ENCODE results near the gene RNF207. TPM values are rescaled to one million over a fixed set of nuclear protein-coding genes. Genes with fewer than 3 reads are reported as not detected.
A peak's percentile ranks its signal among the peaks of the same experiment; 100 is the strongest.

RNF207 gene
- total RNA-seq, 1 experiment from 2014 or later, result not detected

- no peaks in the 10 kb centered on the region for H3K79me2 ChIP-seq (ENCODE audit: low read length)
- H3K9ac ChIP-seq (ENCODE audit: low read length), result no peak overlapping the region
- no peaks in the 10 kb centered on the region for H3K9me2 ChIP-seq (replicated peaks; ENCODE audit: insufficient read depth, low read length)
- H2AFZ ChIP-seq (ENCODE audit: low read length), result no peak overlapping the region
- DNase-seq, result no peak
- H3K4me1 ChIP-seq (ENCODE audit: low read length), result peaks cover 8% of the 10 kb centered on the region
- no peak overlapping the region for H3K27ac ChIP-seq (ENCODE audit: low read length)
- peaks cover 5% of the 10 kb centered on the region; the same call in 1 of the 2 replicates for H4K20me1 ChIP-seq (ENCODE audit: insufficient read depth, low read depth, low read length)
- H3K36me3 ChIP-seq (ENCODE audit: insufficient read depth, low read length), result peaks cover 26% of the 10 kb centered on the region; the same call in 1 of the 2 replicates
- H3K4me2 ChIP-seq (ENCODE audit: low read depth, low read length, poor library complexity, severe bottlenecking), result no peak overlapping the region
- no peaks in the 10 kb centered on the region for H3K9me3 ChIP-seq (ENCODE audit: low read length)
- H3K4me3 ChIP-seq (ENCODE audit: low read length), result no peak overlapping the region
- no peaks in the 10 kb centered on the region for H3K27me3 ChIP-seq (ENCODE audit: low read length)
Observed at GRCh38 chr1:6222636-6223035, 16.7 kb downstream of the RNF207 start.

GRCh38 chr1:6223617-6224016 is 17.7 kb downstream of the RNF207 start:
- H4K20me1 ChIP-seq (ENCODE audit: insufficient read depth, low read depth, low read length), result peaks cover 5% of the 10 kb centered on the region; the same call in 1 of the 2 replicates
- H2AFZ ChIP-seq (ENCODE audit: low read length), result no peak overlapping the region
- DNase-seq, result no peak
- H3K4me1 ChIP-seq (ENCODE audit: low read length), result peaks cover 7% of the 10 kb centered on the region
- H3K79me2 ChIP-seq (ENCODE audit: low read length), result no peaks in the 10 kb centered on the region
- no peak overlapping the region for H3K4me2 ChIP-seq (ENCODE audit: low read depth, low read length, poor library complexity, severe bottlenecking)
- peaks cover 26% of the 10 kb centered on the region; the same call in 1 of the 2 replicates for H3K36me3 ChIP-seq (ENCODE audit: insufficient read depth, low read length)
- H3K9ac ChIP-seq (ENCODE audit: low read length), result no peak overlapping the region
- no peaks in the 10 kb centered on the region for H3K9me2 ChIP-seq (replicated peaks; ENCODE audit: insufficient read depth, low read length)
- no peak overlapping the region for H3K4me3 ChIP-seq (ENCODE audit: low read length)
- no peaks in the 10 kb centered on the region for H3K9me3 ChIP-seq (ENCODE audit: low read length)
- H3K27ac ChIP-seq (ENCODE audit: low read length), result no peak overlapping the region
- H3K27me3 ChIP-seq (ENCODE audit: low read length), result no peaks in the 10 kb centered on the region

DNA sequence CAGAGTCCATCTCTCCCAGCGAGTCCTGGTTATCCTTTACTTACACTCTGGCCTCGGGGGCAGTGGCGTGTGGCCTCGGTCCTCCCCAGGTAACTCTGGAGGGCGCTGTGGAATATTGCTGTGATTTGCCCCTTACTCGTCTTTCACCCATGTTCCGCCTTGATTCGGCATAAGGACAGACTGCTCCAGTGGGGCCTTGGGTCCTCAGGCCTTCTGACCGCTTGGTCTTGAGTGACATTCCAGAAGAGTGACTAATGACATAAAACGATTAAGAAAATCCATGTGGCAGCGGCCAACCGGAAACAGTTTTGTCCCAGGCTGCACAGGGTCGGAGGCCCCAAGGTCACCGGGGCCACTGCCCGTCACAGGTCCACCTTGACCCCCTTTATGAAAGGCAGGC is 18.8 kb downstream of the RNF207 start:
- Histone ChIP-seq H3K9me3 (ENCODE audit: low read length) (no peaks in the 10 kb centered on the region), H3K27ac (ENCODE audit: low read length) (no peak overlapping the region), H2AFZ (ENCODE audit: low read length) (no peak overlapping the region), H3K4me3 (ENCODE audit: low read length) (no peak overlapping the region), H3K79me2 (ENCODE audit: low read length) (no peaks in the 10 kb centered on the region), H3K9ac (ENCODE audit: low read length) (no peak overlapping the region), H3K27me3 (ENCODE audit: low read length) (no peaks in the 10 kb centered on the region), H4K20me1 (ENCODE audit: insufficient read depth, low read depth, low read length) (peaks cover 5% of the 10 kb centered on the region; the same call in 1 of the 2 replicates), H3K36me3 (ENCODE audit: insufficient read depth, low read length) (peaks cover 26% of the 10 kb centered on the region; the same call in 1 of the 2 replicates), H3K9me2 (replicated peaks; ENCODE audit: insufficient read depth, low read length) (no peaks in the 10 kb centered on the region), H3K4me2 (ENCODE audit: low read depth, low read length, poor library complexity, severe bottlenecking) (no peak overlapping the region), H3K4me1 (ENCODE audit: low read length) (no peaks in the 10 kb centered on the region)
- DNase-seq, result no peak

DNA sequence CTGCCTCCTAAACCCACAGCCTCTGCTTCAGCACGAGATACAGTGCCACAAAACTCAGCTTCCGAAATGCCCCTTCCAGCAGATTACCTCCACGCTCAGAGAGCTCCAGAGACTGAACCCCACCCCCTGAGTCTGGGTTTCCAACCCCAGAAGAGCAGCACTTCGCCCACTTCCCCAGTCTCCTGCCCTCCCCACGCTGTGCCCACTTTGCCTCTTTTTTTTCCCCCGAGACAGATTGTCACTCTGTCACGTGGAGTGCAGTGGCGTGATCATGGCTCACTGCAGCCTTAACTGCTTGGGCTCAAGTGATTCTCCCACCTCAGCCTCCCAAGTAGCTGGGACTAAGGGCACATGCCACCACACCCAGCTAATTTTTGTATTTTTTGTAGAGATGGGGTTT is 19.7 kb downstream of the RNF207 start:
- DNase-seq, result no peak
- no peak overlapping the region for H3K9ac ChIP-seq (ENCODE audit: low read length)
- no peaks in the 10 kb centered on the region for H3K9me2 ChIP-seq (replicated peaks; ENCODE audit: insufficient read depth, low read length)
- no peak overlapping the region for H3K4me3 ChIP-seq (ENCODE audit: low read length)
- H3K36me3 ChIP-seq (ENCODE audit: insufficient read depth, low read length), result peaks cover 26% of the 10 kb centered on the region; the same call in 1 of the 2 replicates
- H3K4me2 ChIP-seq (ENCODE audit: low read depth, low read length, poor library complexity, severe bottlenecking), result no peak overlapping the region
- no peak overlapping the region for H3K27ac ChIP-seq (ENCODE audit: low read length)
- peaks cover 5% of the 10 kb centered on the region; the same call in 1 of the 2 replicates for H4K20me1 ChIP-seq (ENCODE audit: insufficient read depth, low read depth, low read length)
- H3K27me3 ChIP-seq (ENCODE audit: low read length), result no peaks in the 10 kb centered on the region
- H2AFZ ChIP-seq (ENCODE audit: low read length), result no peak overlapping the region
- no peaks in the 10 kb centered on the region for H3K9me3 ChIP-seq (ENCODE audit: low read length)
- no peaks in the 10 kb centered on the region for H3K79me2 ChIP-seq (ENCODE audit: low read length)
- no peaks in the 10 kb centered on the region for H3K4me1 ChIP-seq (ENCODE audit: low read length)

- H3K4me1 ChIP-seq (ENCODE audit: low read length), result peaks cover 15% of the 10 kb centered on the region
- peaks cover 31% of the 10 kb centered on the region for H3K79me2 ChIP-seq (ENCODE audit: low read length)
- H3K9ac ChIP-seq (ENCODE audit: low read length), result 0 out of 2 replicates have a peak overlapping the region, but pooled peaks have one; percentile 7
- H3K27me3 ChIP-seq (ENCODE audit: low read length), result no peaks in the 10 kb centered on the region
- no peak overlapping the region for H2AFZ ChIP-seq (ENCODE audit: low read length)
- no peaks in the 10 kb centered on the region for H3K9me2 ChIP-seq (replicated peaks; ENCODE audit: insufficient read depth, low read length)
- no peak overlapping the region for H3K4me2 ChIP-seq (ENCODE audit: low read depth, low read length, poor library complexity, severe bottlenecking)
- peaks cover 7% of the 10 kb centered on the region for H4K20me1 ChIP-seq (ENCODE audit: insufficient read depth, low read depth, low read length)
- peaks cover 23% of the 10 kb centered on the region for H3K36me3 ChIP-seq (ENCODE audit: insufficient read depth, low read length)
- no peak overlapping the region for H3K27ac ChIP-seq (ENCODE audit: low read length)
- DNase-seq, result no peak
- no peak overlapping the region for H3K4me3 ChIP-seq (ENCODE audit: low read length)
- H3K9me3 ChIP-seq (ENCODE audit: low read length), result no peaks in the 10 kb centered on the region
Observed at GRCh38 chr1:6233376-6233775, 27.5 kb downstream of the RNF207 start.

DNA sequence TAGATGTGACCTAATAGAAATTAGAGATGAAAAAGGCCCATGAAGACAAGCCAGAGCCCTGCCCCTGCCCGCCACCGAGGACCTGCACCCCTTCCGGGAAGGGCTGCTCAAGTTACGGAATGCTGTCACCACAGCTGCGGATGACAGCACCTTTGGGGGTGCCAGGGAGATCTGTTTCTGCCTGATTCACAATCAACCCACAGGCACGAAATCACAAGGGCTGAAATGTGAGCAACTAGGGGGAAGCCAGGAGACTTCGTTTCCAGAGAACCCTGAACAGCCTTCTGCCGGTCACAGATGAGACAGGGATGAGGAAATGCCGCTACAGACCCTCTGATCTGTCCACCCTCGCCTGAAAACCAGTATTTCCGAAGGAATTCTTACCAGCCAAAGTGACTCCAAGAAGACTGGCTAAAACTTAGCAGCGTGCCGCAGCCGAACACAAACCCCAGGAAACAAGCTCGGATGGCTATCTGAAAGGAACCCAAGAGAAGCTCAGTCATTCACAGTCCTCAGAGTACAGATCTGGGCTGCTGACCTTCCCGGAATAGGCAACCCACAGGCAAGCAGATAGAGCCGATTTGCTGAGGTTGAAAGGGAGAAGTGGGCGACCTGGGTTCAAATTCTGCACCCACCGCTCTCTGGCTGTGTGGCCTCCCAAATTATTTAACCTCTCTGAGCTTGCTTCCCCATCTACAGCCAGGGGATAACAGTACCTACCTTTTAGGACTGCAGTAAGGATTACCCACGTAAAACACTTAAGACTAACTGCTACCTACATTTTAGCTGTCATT is 28.8 kb downstream of the RNF207 start:
- peaks cover 23% of the 10 kb centered on the region for H3K36me3 ChIP-seq (ENCODE audit: insufficient read depth, low read length)
- peak overlapping the region; percentile 88 for H3K4me3 ChIP-seq (ENCODE audit: low read length)
- H3K9me3 ChIP-seq (ENCODE audit: low read length), result no peaks in the 10 kb centered on the region
- H3K79me2 ChIP-seq (ENCODE audit: low read length), result peaks cover 31% of the 10 kb centered on the region
- H3K9ac ChIP-seq (ENCODE audit: low read length), result peak overlapping the region; percentile 80
- H3K4me1 ChIP-seq (ENCODE audit: low read length), result peaks cover 15% of the 10 kb centered on the region
- no peak overlapping the region for H2AFZ ChIP-seq (ENCODE audit: low read length)
- H3K9me2 ChIP-seq (replicated peaks; ENCODE audit: insufficient read depth, low read length), result no peaks in the 10 kb centered on the region
- peaks cover 7% of the 10 kb centered on the region for H4K20me1 ChIP-seq (ENCODE audit: insufficient read depth, low read depth, low read length)
- no peaks in the 10 kb centered on the region for H3K27me3 ChIP-seq (ENCODE audit: low read length)
- DNase-seq, result peak; percentile 59
- peak overlapping the region; percentile 33; the same call in 1 of the 2 replicates for H3K27ac ChIP-seq (ENCODE audit: low read length)
- H3K4me2 ChIP-seq (ENCODE audit: low read depth, low read length, poor library complexity, severe bottlenecking), result peak overlapping the region; percentile 97

GRCh38 chr1:6235296-6235677 is 29.4 kb downstream of the RNF207 start:
- Histone ChIP-seq H3K36me3 (ENCODE audit: insufficient read depth, low read length) (peaks cover 23% of the 10 kb centered on the region), H3K4me3 (ENCODE audit: low read length) (peak overlapping the region; percentile 88), H3K27me3 (ENCODE audit: low read length) (no peaks in the 10 kb centered on the region), H3K4me1 (ENCODE audit: low read length) (peaks cover 15% of the 10 kb centered on the region), H3K9me3 (ENCODE audit: low read length) (no peaks in the 10 kb centered on the region), H3K27ac (ENCODE audit: low read length) (peak overlapping the region; percentile 33; the same call in 1 of the 2 replicates), H2AFZ (ENCODE audit: low read length) (no peak overlapping the region), H3K9ac (ENCODE audit: low read length) (peak overlapping the region; percentile 80), H4K20me1 (ENCODE audit: insufficient read depth, low read depth, low read length) (peaks cover 7% of the 10 kb centered on the region), H3K79me2 (ENCODE audit: low read length) (peaks cover 31% of the 10 kb centered on the region), H3K4me2 (ENCODE audit: low read depth, low read length, poor library complexity, severe bottlenecking) (peak overlapping the region; percentile 97), H3K9me2 (replicated peaks; ENCODE audit: insufficient read depth, low read length) (no peaks in the 10 kb centered on the region)
- peak; percentile 63 for DNase-seq

- DNase-seq, result no peak
- H3K4me2 ChIP-seq (ENCODE audit: low read depth, low read length, poor library complexity, severe bottlenecking), result no peak overlapping the region
- peaks cover 7% of the 10 kb centered on the region for H4K20me1 ChIP-seq (ENCODE audit: insufficient read depth, low read depth, low read length)
- H3K27ac ChIP-seq (ENCODE audit: low read length), result no peak overlapping the region
- H3K27me3 ChIP-seq (ENCODE audit: low read length), result no peaks in the 10 kb centered on the region
- H3K4me3 ChIP-seq (ENCODE audit: low read length), result no peak overlapping the region
- no peaks in the 10 kb centered on the region for H3K9me3 ChIP-seq (ENCODE audit: low read length)
- no peak overlapping the region for H2AFZ ChIP-seq (ENCODE audit: low read length)
- peaks cover 15% of the 10 kb centered on the region for H3K4me1 ChIP-seq (ENCODE audit: low read length)
- H3K9ac ChIP-seq (ENCODE audit: low read length), result no peak overlapping the region
- H3K9me2 ChIP-seq (replicated peaks; ENCODE audit: insufficient read depth, low read length), result no peaks in the 10 kb centered on the region
- peaks cover 14% of the 10 kb centered on the region for H3K36me3 ChIP-seq (ENCODE audit: insufficient read depth, low read length)
- peaks cover 25% of the 10 kb centered on the region for H3K79me2 ChIP-seq (ENCODE audit: low read length)
Observed at GRCh38 chr1:6237093-6237492, 31.2 kb downstream of the RNF207 start.

Measured in Karpas-422 (cell line).